AG09309 (cell line): ENCODE results near the gene COIL.
"Not testable (repeated sequence)": the region's sequence is repeated elsewhere in the genome, so short reads cannot be mapped to it uniquely, and the experiment has no call there.

Experiments used
- DNase-seq: peaks from one replicate; pipeline ENCODE4 v3.0.0-alpha.2; 2010; ENCODE audit warnings: low read depth
- H3K4me3 ChIP-seq: 2 replicates; pipeline ENCODE4 v1.5.1; 2011; ENCODE audit warnings: mild to moderate bottlenecking, low read depth, low read length, moderate library complexity; ENCODE audit not compliant: control insufficient read depth
- TF ChIP-seq, protein P1 (sequence below): IDR thresholded peaks from 2 replicates; pipeline ENCODE4 v1.5.1; 2011; ENCODE audit warnings: mild to moderate bottlenecking, low read depth, low read length, inconsistent platforms; ENCODE audit not compliant: insufficient read depth, control insufficient read depth; ENCODE audit errors: missing control alignments

COIL gene

DNA sequence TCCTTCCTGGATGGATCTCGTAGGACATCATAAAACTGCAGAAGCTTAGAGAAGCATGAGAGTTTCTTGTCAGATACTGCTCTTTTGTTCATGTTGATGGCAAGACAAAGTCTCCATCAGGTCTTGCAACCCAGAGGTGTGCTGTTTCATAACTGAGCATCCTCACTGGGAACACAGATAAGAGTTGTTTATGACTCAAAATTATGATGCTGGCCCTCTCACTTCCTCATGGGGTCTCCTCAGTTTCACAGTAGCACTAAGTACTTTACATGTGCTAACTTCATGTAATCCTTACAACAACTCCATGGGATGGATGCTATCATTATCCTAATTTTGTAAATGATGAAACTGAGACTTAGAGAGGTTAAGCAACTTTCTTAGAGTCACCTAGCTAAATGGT is 31.5 kb upstream of the COIL start:
- no peak for DNase-seq

GRCh38 chr17:56988901-56989572 is 28.2 kb upstream of the COIL start:
- DNase-seq: no peak
- TF ChIP-seq, protein P1, sequence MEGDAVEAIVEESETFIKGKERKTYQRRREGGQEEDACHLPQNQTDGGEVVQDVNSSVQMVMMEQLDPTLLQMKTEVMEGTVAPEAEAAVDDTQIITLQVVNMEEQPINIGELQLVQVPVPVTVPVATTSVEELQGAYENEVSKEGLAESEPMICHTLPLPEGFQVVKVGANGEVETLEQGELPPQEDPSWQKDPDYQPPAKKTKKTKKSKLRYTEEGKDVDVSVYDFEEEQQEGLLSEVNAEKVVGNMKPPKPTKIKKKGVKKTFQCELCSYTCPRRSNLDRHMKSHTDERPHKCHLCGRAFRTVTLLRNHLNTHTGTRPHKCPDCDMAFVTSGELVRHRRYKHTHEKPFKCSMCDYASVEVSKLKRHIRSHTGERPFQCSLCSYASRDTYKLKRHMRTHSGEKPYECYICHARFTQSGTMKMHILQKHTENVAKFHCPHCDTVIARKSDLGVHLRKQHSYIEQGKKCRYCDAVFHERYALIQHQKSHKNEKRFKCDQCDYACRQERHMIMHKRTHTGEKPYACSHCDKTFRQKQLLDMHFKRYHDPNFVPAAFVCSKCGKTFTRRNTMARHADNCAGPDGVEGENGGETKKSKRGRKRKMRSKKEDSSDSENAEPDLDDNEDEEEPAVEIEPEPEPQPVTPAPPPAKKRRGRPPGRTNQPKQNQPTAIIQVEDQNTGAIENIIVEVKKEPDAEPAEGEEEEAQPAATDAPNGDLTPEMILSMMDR: no peak

More for the DNA sequence above, 31.5 kb upstream of the COIL start:
- TF ChIP-seq, protein P1: no peak
- H3K4me3 ChIP-seq: no peak overlapping the region

GRCh38 chr17:56987283-56987834 is 26.5 kb upstream of the COIL start:
- H3K4me3 ChIP-seq: no peak overlapping the region
- DNase-seq: no peak
- TF ChIP-seq, protein P1: no peak

More at GRCh38 chr17:56988901-56989572, 28.2 kb upstream of the COIL start:
- no peak overlapping the region for H3K4me3 ChIP-seq

GRCh38 chr17:56985371-56986162 is 24.7 kb upstream of the COIL start:
- H3K4me3 ChIP-seq: no peak overlapping the region
- DNase-seq: no peak
- TF ChIP-seq, protein P1: no peak

- TF ChIP-seq, protein P1: no peak
- no peak for DNase-seq
- H3K4me3 ChIP-seq: no peak overlapping the region
These were observed 22.5 kb upstream of the COIL start for GRCh38 chr17:56983366-56983765.

GRCh38 chr17:56982312-56982711 is 21.5 kb upstream of the COIL start:
- TF ChIP-seq, protein P1: no peak
- no peak overlapping the region for H3K4me3 ChIP-seq
- no peak for DNase-seq

- not testable (repeated sequence) for DNase-seq, H3K4me3 ChIP-seq
These were observed 19.7 kb upstream of the COIL start for GRCh38 chr17:56980526-56980925.
